Retinal pigment epithelial cell (primary cell): ENCODE measurements around the gene BEGAIN.
A peak's percentile ranks its signal among the peaks of the same experiment; 100 is the strongest.

Experiments
- DNase-seq: peaks from one replicate; pipeline ENCODE4 v3.0.0-alpha.2; 2010; ENCODE audit warnings: low read depth
- H3K4me3 ChIP-seq: 2 replicates; pipeline ENCODE4 v1.5.1; 2011; ENCODE audit warnings: mild to moderate bottlenecking, low read length, control low read depth, moderate library complexity
- CTCF ChIP-seq: conservative IDR thresholded peaks from 2 replicates; pipeline ENCODE4 v1.5.1; 2011; ENCODE audit warnings: low read depth, low read length, control low read depth, inconsistent platforms

Gene BEGAIN

GRCh38 chr14:100620255-100621100 lies 33.3 kb upstream of the BEGAIN start:
- no peak for DNase-seq
- no peak overlapping the region for H3K4me3 ChIP-seq
- no peak for TF ChIP-seq CTCF

GRCh38 chr14:100619396-100620254 lies 32.4 kb upstream of the BEGAIN start:
- no peak overlapping the region for H3K4me3 ChIP-seq
- DNase-seq: no peak
- no peak for TF ChIP-seq CTCF

- TF ChIP-seq CTCF: no peak
- no peak overlapping the region for H3K4me3 ChIP-seq
- DNase-seq: no peak
Measured at GRCh38 chr14:100618763-100619320, 31.6 kb upstream of the BEGAIN start.

- no peak for DNase-seq
- H3K4me3 ChIP-seq: no peak overlapping the region
- no peak for TF ChIP-seq CTCF
Measured at GRCh38 chr14:100618318-100618693, 31.1 kb upstream of the BEGAIN start.

- TF ChIP-seq CTCF: no peak
- no peak overlapping the region for H3K4me3 ChIP-seq
- peak; percentile 5 for DNase-seq
Measured at GRCh38 chr14:100617410-100618317, 30.4 kb upstream of the BEGAIN start.

- DNase-seq: no peak
- no peak for TF ChIP-seq CTCF
Measured at GRCh38 chr14:100616854-100617409, 29.7 kb upstream of the BEGAIN start.

More at GRCh38 chr14:100616854-100617409, 29.7 kb upstream of the BEGAIN start:
- H3K4me3 ChIP-seq: no peak overlapping the region
